Stimulated activated naive CD8-positive, alpha-beta T cell treated with anti-CD3 and anti-CD28 coated beads, Interleukin-15, Interleukin-2, amounts not matched to agents 100 ng/mL and 50 ng/mL, for 24 hours (primary cell): ENCODE measurements around the gene GATA5.

ENCODE experiments used
- H3K27ac Mint-ChIP-seq: one replicate; pipeline ENCODE4 v1.8.0; 2021; ENCODE audit warnings: mild to moderate bottlenecking, mixed read lengths
- H3K27me3 Mint-ChIP-seq: one replicate; pipeline ENCODE4 v1.8.0; 2021; ENCODE audit warnings: mixed read lengths
- H3K36me3 Mint-ChIP-seq: one replicate; pipeline ENCODE4 v1.8.0; 2021; ENCODE audit warnings: low read depth, mixed read lengths
- H3K4me1 Mint-ChIP-seq: one replicate; pipeline ENCODE4 v1.8.0; 2021; ENCODE audit warnings: low read depth, mixed read lengths
- H3K4me3 Mint-ChIP-seq: one replicate; pipeline ENCODE4 v1.8.0; 2021; ENCODE audit warnings: mild to moderate bottlenecking, mixed read lengths
- H3K9me3 Mint-ChIP-seq: one replicate; pipeline ENCODE4 v1.8.0; 2021; ENCODE audit warnings: mixed read lengths

Gene GATA5

DNA sequence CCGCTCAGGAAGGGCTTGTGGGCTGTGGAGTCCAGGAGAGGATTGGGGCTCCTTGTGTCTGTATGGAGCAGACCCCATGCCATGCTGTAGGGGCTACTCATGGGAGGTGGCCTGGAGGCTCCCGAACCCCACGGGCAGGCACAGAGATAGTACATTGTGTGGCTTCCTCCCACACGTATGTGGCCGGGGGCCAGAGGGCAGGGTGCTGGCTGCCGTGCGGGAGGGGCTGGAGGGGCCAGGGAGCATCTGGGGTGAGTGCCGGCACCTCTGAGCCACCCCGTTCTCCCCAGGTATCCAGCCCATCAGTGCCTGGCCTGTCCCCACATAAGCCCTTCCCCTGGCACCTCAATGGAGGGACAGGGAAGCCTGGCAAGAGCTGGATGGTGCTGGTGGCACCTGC lies 56.0 kb downstream of the GATA5 start:
- Mint-ChIP-seq H3K4me1 (no peaks in the 10 kb centered on the region), H3K27me3 (no peaks in the 10 kb centered on the region), H3K36me3 (no peaks in the 10 kb centered on the region), H3K27ac (no peak overlapping the region), H3K4me3 (no peak overlapping the region), H3K9me3 (no peaks in the 10 kb centered on the region)

DNA sequence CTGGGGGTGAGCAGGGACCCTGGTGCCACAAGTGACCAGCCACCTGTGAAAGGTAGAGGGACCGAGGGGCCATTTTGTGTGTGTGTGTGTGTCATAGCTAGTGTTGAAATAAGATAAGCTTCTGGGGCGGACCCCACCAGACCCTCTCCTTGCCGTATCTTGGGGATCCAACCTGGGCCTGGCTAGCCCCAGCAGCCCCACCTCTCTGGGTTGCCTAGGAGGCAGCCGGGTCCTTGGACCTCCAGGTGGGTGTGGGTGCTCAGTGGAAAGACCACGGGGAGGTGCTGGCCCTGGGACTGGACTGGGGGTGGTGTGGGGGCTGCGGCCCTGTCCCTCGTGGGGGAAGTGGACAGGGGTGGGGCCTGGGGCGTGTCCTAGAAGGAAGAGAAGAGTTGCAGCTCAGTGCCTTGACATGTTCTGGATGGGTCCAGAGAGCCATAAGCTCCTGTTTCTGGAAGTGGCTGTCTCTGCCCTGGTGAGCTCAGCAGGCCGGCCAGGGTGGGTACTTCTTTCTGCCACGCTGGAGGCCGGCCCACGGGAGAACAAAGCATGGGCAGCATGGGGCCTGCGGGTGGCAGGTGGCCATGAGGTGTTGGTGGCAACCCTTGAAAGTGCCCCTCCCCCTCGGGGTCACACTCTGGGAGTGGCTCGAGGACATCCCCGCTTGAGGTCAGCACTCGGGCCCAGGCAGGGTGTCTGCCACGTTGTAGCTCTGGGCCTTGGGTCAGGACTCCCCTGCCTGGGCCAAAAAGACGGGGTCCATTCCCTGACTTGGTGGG lies 56.9 kb downstream of the GATA5 start:
- no peak overlapping the region for H3K4me3 Mint-ChIP-seq
- H3K36me3 Mint-ChIP-seq = no peaks in the 10 kb centered on the region
- no peaks in the 10 kb centered on the region for H3K27me3 Mint-ChIP-seq
- H3K4me1 Mint-ChIP-seq = no peaks in the 10 kb centered on the region
- H3K27ac Mint-ChIP-seq = no peak overlapping the region
- H3K9me3 Mint-ChIP-seq = no peaks in the 10 kb centered on the region

DNA sequence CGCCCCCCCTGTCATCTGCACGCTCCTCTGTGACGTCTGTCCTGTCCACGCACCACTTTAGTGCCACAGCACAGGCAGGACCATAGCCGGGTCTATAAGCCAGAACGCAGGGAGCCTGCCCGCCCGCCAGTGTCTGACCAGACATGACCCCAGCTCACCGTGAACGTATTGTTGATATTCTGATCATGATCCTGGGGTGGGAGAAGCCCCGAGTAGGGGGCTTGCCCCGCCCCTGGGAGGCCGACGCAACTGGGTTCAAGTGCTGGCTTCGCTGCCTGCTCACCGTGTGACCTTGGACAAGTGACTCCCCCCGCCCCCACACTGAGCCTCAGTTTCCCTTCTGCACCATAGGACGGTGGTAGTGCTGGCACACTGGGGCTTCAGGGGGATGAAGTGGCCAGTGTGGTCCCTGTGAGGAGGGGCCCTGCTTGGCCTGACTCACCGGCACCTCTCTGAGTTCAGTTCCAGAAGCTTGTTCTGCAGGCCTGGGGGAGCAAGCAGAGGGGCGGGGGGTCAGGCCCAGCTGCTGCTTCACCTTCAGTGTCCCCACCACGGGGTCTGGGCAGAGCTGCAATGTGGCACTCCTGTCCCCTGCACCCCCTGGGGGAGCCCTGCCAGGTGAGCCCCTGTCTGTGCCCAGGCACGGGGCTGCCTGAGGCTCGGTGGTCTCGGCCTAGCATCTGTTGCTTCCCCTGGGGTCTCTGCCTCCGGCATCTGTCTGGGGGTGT lies 57.6 kb downstream of the GATA5 start:
- Mint-ChIP-seq H3K4me3 (no peak overlapping the region), H3K27ac (no peak overlapping the region), H3K4me1 (no peaks in the 10 kb centered on the region), H3K27me3 (no peaks in the 10 kb centered on the region), H3K9me3 (no peaks in the 10 kb centered on the region), H3K36me3 (no peaks in the 10 kb centered on the region)

DNA sequence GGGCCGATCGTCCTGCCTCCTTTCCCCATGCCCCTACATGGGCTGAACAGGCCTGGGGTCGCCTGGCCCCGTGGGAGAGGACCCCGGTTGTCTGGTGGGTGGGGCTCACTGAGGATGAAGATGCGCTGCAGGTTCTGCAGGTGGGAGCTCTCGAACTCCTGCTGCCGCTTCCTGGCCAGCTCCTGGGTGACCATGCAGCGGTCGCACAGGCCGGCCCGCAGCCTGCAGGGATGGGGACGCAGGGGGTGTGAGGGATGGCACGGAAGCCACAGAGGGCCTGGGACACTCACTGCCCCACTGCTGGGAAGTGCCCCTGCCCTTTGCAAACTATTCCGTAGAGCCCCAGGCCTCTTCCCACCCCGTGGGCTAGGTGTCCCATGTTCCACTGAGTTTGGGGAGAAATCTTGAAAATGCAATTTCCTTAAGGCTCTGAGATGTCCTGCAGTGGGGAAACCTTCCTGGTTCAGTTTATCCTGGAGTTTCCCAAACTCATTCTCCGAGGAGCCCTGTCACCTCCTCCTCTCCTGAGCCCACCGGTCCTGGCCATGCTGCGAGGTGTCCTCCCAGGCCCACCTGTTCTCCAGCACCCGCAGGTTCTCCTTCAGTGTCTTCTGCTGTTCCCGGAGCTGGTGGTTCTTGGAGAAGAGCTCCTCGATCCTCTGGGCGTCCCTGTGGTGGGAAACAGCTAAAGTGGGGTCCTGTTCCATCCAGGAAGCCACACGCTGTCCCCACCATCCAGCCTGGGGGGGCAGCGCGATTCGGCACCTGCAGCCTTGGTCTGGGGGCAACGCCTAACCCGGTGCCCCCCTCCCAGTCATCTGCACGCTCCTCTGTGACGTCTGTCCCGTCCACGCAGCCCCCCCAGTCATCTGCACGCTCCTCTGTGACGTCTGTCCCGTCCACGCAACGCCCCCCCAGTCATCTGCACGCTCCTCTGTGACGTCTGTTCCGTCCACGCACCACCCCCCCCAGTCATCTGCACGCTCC lies 58.9 kb downstream of the GATA5 start:
- H3K4me1 Mint-ChIP-seq = no peaks in the 10 kb centered on the region
- H3K27me3 Mint-ChIP-seq = no peaks in the 10 kb centered on the region
- no peak overlapping the region for H3K4me3 Mint-ChIP-seq
- H3K9me3 Mint-ChIP-seq = no peaks in the 10 kb centered on the region
- no peaks in the 10 kb centered on the region for H3K36me3 Mint-ChIP-seq
- no peak overlapping the region for H3K27ac Mint-ChIP-seq

DNA sequence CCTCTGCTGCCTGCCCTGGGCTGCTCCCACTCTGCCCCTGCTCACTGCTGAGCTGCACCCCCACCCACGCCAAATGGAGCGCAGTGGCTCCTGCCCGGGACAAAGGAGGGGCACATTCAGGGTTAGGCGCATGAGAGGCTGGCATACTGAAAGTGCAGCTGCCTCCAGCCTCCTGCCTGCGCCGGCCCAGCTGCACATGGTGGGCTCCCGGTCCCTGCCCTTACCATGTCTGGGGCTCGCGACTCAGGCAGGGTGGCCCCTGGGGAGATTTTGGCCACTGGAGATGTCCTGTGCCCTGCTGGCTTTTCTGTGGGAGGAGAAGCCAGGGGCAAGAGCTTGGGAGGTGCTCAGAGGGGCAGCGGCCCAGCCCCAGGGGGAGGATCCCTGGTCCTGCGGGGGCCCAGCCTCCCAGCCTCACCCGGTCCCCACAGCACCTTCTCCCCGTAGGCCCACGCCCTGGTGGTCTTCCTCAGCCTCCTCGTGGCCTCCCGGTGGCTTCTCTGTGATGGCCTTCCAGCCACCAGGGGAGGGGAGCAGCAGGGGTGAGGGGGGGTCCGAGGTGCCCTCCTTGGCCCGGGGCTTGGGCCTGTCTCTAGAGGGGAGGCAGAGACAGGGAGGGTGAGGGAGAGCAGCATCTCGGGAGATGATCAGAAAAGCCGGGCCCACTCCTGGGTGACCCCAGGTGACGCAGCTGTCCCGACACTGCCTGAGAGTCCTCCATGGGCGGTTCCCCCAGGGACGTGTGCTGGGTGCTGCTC lies 60.3 kb downstream of the GATA5 start:
- Mint-ChIP-seq H3K27me3 (no peaks in the 10 kb centered on the region), H3K9me3 (no peaks in the 10 kb centered on the region), H3K4me1 (no peaks in the 10 kb centered on the region), H3K36me3 (no peaks in the 10 kb centered on the region), H3K27ac (no peak overlapping the region), H3K4me3 (no peak overlapping the region)

DNA sequence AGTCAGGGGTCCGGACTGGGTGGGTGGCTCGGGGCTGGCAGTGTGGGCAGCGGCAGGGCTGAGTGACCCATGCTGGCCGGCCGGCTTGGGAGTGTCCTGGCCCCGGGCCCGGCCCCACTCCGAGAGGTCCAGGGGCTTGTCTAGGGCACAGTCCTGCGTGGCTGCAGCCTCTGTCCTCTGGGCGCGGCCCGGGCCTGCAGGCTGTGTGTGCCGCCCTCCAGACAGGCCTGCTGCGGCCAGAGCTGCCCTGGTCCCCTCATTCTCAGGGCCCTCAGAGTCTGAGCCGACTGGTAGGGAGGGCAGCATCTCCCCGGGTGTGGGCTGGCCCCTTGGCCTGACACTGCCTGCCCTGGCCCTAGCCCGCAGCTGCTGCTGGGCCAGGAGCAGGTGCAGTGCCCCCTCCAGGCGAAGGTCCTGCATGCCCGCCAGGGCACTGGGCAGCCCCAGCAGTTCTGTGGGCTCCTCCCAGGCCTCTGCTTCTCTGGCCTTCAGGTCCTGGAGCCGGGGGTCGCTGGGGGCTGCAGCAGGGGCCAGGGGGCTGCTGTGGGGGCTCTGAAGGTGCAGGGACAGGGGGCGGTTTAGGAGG lies 61.8 kb downstream of the GATA5 start:
- Mint-ChIP-seq H3K36me3 (no peaks in the 10 kb centered on the region), H3K4me1 (peaks cover 4% of the 10 kb centered on the region), H3K27ac (no peak overlapping the region), H3K27me3 (peaks cover 4% of the 10 kb centered on the region), H3K4me3 (no peak overlapping the region), H3K9me3 (no peaks in the 10 kb centered on the region)
